Fibroblast of pulmonary artery (primary cell): ENCODE results near the gene PALLD.

Source experiments
- DNase-seq: peaks from one replicate; pipeline ENCODE4 v3.0.0-alpha.2; 2010; ENCODE audit warnings: low read depth
- H3K4me3 ChIP-seq: replicated peaks from 2 replicates; pipeline ENCODE4 v1.5.1; 2011; ENCODE audit warnings: low read depth, mild to moderate bottlenecking, control low read depth, low read length, moderate library complexity
- TF ChIP-seq, protein P1 (sequence below): IDR thresholded peaks from 2 replicates; pipeline ENCODE4 v1.5.1; 2011; ENCODE audit warnings: mild to moderate bottlenecking, control low read depth, low read length, inconsistent platforms; ENCODE audit errors: missing control alignments

PALLD gene

DNA sequence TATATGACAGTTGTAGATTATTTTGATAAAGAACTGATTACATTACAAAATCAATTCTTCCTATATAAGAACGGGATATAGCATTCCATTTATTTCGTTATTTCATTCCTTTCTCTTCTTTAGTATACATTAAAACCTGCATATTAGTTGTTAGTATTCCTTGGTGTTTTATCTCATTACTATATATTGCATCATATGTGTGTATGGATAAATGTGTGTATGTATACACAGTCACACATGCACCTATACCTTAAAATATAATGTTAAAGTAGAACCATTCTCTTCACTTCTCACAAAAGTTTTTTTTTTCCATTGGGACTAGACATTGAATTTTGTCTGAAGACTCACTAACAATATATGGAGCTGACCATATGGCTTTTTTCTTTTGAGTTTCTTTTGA, 5.3 kb upstream of the PALLD start:
- H3K4me3 ChIP-seq = no peak overlapping the region
- TF ChIP-seq, protein P1, sequence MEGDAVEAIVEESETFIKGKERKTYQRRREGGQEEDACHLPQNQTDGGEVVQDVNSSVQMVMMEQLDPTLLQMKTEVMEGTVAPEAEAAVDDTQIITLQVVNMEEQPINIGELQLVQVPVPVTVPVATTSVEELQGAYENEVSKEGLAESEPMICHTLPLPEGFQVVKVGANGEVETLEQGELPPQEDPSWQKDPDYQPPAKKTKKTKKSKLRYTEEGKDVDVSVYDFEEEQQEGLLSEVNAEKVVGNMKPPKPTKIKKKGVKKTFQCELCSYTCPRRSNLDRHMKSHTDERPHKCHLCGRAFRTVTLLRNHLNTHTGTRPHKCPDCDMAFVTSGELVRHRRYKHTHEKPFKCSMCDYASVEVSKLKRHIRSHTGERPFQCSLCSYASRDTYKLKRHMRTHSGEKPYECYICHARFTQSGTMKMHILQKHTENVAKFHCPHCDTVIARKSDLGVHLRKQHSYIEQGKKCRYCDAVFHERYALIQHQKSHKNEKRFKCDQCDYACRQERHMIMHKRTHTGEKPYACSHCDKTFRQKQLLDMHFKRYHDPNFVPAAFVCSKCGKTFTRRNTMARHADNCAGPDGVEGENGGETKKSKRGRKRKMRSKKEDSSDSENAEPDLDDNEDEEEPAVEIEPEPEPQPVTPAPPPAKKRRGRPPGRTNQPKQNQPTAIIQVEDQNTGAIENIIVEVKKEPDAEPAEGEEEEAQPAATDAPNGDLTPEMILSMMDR = no peak
- no peak for DNase-seq

DNA sequence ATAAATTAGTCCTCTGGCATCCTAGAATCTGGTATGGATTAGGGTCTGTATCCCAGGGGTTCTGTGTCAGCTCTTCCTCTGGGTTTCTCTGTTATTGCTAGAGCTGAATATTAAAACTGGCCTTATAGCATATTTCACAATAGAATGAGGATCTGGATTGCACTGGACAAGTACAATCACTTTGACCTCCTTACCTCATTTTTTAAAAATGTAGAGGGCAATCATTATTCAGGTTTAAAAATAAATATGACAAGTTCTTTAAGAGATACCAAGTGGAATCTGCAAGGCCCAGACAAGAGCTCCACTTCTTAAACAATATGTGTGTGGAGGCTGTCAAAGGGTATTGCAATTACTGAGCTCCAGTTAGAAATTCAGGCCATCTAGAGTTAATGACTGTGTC, 1.4 kb downstream of the PALLD start:
- H3K4me3 ChIP-seq = no peak overlapping the region
- TF ChIP-seq, protein P1 = no peak
- DNase-seq = peak; percentile 14

DNA sequence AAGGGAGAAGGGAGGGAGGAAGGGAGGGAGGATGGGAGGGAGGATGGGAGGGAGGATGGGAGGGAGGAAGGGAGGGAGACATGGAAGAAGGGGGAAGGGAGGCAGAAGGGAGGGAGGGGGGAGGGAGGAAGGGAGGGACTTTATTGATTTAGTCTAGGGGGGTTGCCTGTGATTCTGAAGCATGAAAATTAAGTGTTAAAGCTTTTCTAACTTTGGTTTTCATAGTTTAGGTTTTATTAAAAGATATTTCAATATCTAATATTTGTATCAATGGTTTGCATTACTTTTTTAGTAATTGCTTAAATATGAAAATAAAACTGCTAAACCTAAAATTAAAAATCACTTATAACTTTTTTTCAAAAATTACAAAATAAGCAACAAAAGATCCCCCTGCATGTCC, 2.4 kb downstream of the PALLD start:
- DNase-seq = no peak
- no peak overlapping the region for H3K4me3 ChIP-seq
- TF ChIP-seq, protein P1 = no peak

DNA sequence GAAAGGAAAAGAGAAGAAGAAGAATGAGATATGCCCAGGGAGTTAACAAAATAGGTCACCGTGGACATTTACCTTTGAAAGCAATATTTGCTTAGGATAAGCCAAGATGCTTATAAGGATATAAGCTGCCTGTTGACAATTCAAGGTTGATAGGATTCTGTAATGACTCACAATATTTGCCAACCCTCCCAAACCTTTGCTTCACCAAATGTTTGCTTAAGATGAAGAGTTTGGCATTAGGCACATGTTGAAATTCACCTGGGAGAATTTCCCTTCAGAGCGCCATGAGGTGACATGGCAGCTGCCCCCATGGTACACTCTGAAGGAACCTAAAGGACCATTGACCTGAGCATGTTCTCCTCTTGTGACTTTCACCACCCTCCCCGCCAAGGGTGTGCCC, 4.6 kb downstream of the PALLD start:
- DNase-seq = no peak
- H3K4me3 ChIP-seq = no peak overlapping the region
- TF ChIP-seq, protein P1 = no peak

DNA sequence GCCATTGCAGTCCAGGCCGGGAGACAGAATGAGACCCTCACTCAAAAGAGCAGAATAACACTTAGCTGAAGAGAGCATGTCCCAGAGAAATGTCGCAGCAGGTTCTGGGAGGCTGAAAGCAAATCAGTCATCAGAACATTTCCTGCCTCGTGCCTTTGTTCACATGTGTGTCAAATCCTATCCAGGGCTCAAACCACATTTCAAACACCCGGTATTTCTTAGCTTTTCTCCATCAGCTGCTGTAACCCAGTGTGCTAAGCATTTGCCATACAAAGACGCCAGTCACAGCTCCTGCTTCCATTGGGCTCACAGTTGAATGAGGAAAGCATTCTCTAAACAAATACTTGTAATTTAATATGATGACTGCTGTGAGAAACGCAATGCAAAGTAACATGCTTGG, 6.0 kb downstream of the PALLD start:
- no peak overlapping the region for H3K4me3 ChIP-seq
- no peak for DNase-seq

DNA sequence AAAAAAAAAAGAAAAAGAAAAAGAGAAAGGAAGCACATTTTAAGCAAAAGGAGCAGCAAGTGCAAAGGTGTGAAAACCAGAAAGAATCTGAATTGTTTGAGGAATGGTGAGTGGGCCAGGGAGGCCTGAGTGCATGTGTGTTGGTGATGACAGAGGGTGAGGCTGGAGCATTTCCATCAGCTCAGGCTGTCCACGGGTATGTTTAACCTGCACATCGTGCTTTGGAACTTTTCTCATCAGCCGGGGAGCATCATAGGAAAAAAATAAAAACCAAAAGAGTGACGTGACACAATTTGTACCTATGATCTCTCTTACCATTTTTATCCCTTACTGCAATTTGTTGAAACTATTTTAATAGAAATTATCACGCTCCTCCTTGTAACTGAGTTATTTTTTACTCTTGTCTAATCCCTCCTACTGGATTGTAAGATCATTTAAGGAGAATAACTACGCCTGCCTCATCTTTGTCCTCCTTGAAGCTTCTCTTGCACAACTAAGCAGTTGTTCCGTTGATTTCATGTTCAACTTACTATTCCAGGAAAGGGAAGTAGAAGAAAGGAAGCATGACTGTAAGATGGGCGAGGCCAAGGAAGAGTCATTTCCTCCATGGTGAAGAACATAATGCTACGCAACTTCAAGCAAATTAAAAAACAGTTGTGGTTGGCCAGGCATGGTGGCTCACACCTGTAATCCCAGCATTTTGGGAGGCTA, 7.0 kb downstream of the PALLD start:
- peak; percentile 77 for DNase-seq
- no peak overlapping the region for H3K4me3 ChIP-seq
- TF ChIP-seq, protein P1 = no peak

More for the DNA sequence above, 6.0 kb downstream of the PALLD start:
- TF ChIP-seq, protein P1 = no peak

DNA sequence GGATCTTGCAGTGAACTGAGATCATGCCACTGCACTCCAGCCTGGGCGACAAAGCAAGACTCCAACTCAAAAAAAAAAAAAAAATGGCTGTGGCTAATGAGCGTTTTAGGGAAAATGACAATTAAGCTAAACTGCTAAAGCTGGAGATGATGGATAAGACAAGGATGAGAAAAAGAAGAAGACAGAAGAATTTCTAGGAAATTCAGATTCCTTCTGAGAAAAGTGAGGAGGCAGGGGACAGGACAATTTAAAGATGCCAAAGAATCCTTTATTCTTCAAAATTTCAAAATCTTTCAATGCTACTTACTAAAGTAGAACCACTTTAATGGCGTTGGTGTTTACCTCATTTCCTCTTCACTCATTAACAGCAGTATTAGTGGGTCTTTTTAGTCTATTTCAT, 7.7 kb downstream of the PALLD start:
- no peak overlapping the region for H3K4me3 ChIP-seq
- TF ChIP-seq, protein P1 = no peak
- no peak for DNase-seq
